GM12874 (cell line): ENCODE measurements around the gene KDELR1.

Source experiments
- TF ChIP-seq, protein P1 (sequence below): IDR thresholded peaks from 2 replicates; pipeline ENCODE4 v1.5.1; 2011; ENCODE audit warnings: low read depth, mild to moderate bottlenecking, control low read depth, low read length, moderate library complexity; ENCODE audit not compliant: insufficient read depth

Gene KDELR1

DNA sequence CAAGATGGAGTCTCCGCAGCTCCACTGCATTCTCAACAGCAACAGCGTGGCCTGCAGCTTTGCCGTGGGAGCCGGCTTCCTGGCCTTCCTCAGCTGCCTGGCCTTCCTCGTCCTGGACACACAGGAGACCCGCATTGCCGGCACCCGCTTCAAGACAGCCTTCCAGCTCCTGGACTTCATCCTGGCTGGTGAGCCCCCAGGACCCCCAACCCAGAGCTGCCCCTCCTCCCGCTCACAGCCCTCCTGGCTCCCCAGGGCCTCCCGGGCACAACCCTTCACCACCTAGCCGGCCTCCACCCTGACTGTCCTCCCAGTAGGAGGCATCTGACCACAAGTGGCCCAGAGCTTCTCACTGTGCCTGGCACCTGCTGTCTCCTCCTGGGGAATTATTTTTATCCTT is 17.8 kb downstream of the KDELR1 start:
- TF ChIP-seq, protein P1, sequence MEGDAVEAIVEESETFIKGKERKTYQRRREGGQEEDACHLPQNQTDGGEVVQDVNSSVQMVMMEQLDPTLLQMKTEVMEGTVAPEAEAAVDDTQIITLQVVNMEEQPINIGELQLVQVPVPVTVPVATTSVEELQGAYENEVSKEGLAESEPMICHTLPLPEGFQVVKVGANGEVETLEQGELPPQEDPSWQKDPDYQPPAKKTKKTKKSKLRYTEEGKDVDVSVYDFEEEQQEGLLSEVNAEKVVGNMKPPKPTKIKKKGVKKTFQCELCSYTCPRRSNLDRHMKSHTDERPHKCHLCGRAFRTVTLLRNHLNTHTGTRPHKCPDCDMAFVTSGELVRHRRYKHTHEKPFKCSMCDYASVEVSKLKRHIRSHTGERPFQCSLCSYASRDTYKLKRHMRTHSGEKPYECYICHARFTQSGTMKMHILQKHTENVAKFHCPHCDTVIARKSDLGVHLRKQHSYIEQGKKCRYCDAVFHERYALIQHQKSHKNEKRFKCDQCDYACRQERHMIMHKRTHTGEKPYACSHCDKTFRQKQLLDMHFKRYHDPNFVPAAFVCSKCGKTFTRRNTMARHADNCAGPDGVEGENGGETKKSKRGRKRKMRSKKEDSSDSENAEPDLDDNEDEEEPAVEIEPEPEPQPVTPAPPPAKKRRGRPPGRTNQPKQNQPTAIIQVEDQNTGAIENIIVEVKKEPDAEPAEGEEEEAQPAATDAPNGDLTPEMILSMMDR = no peak

DNA sequence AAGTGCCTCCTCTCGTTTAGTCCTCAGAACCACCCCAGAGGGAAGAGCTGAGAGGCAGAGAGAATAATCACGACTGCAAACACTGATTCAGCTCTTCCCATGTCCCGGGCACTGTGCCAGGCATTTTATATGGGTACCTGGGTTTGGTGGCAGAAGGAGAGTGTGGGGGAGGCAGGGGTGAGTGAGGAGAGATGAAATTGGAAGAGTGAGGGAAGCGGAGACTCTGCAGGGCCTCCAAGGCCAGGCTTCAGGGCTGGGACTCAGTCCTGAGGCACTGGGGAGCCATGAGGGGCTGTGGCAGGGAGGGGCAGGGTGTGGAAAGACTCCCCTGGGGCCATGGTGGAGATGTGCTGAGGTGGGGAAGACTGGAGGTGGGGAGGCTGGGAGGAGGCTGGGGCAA is 18.4 kb downstream of the KDELR1 start:
- TF ChIP-seq, protein P1 = no peak

DNA sequence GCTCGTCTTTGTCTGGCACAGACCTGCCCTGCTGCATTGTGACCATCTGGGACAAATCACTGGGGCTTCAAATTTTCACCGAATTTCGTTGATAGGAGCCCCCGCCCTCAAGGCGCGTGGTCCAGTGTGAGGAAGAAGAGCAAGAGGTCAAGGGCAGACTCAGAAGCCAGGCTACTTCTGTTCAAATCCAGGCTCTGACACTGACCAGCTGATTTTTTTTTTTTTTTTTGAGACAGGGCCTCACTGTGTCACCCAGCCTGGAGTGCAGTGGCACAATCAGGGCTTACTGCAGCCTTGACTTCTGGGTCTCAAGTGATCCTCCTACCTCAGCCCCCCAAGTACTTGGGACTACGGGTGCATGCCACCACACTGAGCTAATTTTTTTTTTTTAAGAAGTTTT is 20.0 kb downstream of the KDELR1 start:
- TF ChIP-seq, protein P1 = no peak

DNA sequence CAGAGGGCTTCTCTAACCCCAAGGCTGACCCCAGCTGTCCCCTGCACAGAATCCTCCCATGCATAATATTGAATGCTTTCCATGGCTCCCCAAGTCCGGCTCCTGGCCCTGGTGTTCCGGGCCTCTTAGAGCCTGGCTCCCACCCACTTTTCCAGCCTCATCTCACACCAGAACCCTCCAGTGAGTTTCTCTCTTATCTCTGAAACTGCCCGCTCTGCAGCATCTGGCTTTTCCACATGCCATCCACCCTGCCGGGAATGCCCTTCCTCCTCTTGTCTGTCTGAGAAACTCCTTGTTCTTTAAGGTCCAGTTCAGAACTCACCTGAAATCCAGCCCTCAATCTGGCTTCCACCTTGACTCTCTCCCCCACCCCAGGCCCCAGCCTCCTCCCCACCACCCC is 20.4 kb downstream of the KDELR1 start:
- TF ChIP-seq, protein P1 = no peak

DNA sequence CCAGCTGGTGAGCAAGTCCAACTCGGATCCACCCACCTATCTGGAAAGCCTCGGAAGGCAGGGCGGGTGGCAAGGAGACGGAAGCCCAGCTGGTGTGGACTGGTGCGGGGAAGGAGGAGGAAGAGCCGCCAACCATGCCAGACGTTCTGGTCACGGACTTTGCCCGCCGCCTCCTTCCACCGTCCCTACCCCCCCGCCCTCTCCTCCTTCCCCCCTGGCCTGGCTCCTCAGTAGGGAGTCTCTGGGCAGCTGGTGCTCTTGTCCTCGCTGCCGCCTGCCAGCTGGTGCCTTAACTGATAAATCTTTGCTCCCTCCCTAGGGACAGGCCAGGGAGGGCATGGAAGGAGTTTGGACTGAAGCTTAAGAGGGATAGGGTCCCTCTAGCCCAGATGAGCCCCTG is 22.4 kb downstream of the KDELR1 start:
- TF ChIP-seq, protein P1 = no peak

DNA sequence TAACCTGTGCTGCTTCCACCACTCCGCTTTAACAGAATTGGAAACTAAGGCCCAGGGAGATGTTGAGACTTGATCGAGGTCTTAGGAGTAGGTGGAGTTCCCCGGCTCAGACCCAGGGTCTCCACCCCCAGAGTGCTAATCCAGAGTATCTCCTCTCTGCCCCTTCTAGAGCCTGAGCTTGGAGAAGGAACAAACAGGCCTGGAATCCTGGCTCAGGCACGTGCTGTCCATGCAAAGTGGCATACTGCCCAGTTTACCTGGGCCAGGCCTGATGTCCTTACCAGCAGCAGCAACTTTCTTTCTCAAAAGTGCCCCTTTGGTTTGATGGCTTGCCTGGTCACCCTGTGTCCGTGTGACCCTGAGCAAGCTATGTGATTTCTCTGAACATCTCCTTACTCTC is 23.5 kb downstream of the KDELR1 start:
- TF ChIP-seq, protein P1 = no peak

DNA sequence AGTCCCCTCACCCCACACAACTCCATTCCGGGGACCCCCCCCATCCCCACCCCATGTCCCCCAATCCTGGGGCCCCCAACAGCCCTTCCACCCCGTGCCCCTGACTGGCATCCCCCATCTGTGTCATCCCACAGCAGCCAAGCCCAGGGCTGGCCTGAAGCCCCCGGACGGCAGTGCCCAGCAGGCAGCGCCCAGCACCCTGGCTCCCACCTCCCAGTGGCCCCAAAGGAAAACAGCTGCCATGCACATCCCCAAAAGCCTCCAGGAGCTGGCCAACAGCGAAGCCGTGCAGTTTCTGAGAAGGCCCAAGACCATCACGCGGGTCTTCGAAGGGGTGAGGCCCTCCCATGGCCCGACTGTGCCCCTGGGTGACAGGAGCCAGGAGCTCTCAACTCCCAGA is 25.7 kb downstream of the KDELR1 start:
- TF ChIP-seq, protein P1 = no peak

DNA sequence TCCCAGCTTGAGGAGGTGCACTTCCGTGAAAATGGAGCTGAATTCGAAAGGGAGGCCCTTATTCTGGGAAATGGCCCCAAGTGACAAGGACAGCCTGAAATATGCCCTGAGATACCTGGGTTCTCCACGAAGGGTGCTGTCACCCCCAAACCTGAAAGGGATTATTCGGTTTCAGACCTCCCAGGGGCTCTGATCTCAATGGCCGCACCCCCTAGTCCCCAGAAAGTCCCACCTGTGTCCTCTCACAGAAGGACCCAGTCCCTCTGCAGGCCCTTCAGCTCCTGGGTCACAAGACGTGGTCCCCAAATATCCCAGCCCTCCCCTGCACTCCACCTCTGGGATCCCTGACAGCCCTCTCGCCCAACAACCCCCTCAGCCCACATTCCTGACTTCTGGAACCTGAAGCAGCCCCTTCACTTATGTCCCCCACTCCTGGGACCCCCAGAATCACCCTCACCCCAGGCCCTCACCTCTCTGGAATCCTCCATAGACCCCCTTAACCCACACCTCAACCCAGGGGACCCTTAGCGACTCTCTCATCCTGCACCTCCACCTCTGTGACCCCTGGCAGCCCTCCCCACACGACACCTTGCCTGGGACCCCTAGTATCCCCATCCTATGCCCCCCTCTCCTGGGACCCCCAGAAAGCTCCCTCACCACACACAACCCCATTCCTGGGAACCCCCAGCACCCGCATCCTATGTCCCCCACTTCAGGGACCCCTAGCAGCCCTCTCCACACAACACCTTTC is 26.6 kb downstream of the KDELR1 start:
- TF ChIP-seq, protein P1 = no peak
